K562 (cell line): Measurements from ENCODE around the gene WSCD2. TPM values are rescaled to one million over a fixed set of nuclear protein-coding genes. Genes with fewer than 3 reads are reported as not detected.

Source experiments
- ATF1 ChIP-seq, 2 experiments: fragments of 450-650 bp in 1 of 2; IDR thresholded peaks; 2 replicates each; pipeline ENCODE4 v1.6.1; 2016; ENCODE audit warnings: missing compliant biosample characterization in 1 of 2, missing genetic modification characterization in 1 of 2
- ERF ChIP-seq: fragments of 450-650 bp; formaldehyde crosslinking; IDR thresholded peaks from 2 replicates; pipeline ENCODE4 v1.4.0; 2020; ENCODE audit warnings: mild to moderate bottlenecking, mixed read lengths
- ETV1 ChIP-seq: fragments of 450-650 bp; conservative IDR thresholded peaks from 2 replicates; pipeline ENCODE4 v1.6.1; 2016; ENCODE audit warnings: missing genetic modification characterization, control low read depth, low read depth, missing compliant biosample characterization
- JUND ChIP-seq, 2 experiments: IDR thresholded peaks; 2 replicates in 1 of 2; 3 replicates in 1 of 2; pipeline ENCODE4 v1.6.1; 2011; ENCODE audit warnings: borderline replicate concordance in 2 of 2, low read depth in 2 of 2, low read length in 2 of 2, improper control_type of control experiment in 1 of 2, missing biosample characterization in 1 of 2, missing genetic modification characterization in 1 of 2, missing genetic modification reagents in 1 of 2
- LARP7 ChIP-seq: fragments of 450-650 bp; IDR thresholded peaks from 2 replicates; pipeline ENCODE4 v1.6.1; 2016
- RBBP5 ChIP-seq: fragments of 200-600 bp; sonication (generic); IDR thresholded peaks from 2 replicates; pipeline ENCODE4 v1.6.1; 2012; ENCODE audit warnings: borderline replicate concordance, mild to moderate bottlenecking, low read length, control low read depth, inconsistent platforms; ENCODE audit not compliant: insufficient read depth, poor library complexity, severe bottlenecking
- ZNF263 ChIP-seq: sonication (generic); formaldehyde crosslinking; IDR thresholded peaks from 2 replicates; pipeline ENCODE4 v1.8.0; 2022; ENCODE audit warnings: mild to moderate bottlenecking, missing genetic modification reagents, borderline replicate concordance
- polyA plus RNA-seq, 8 experiments: library from polyadenylated mRNA; depleted of rRNA in 4 of 8; stranded (reverse) in 5 of 8; unstranded in 3 of 8; fragments of >200 nt; fragmentation: Nextera tagmentation in 2 of 8; fragmentation: Illumina TruSeq in 1 of 8; extraction: Ambion mirVana in 2 of 8; extraction: Trizol in 1 of 8; gene quantifications; 2 replicates each; pipeline versions ENCODE4 v1.2.1 to v1.2.3, GENCODE V29; 2011 to 2014; ENCODE audit warnings: inconsistent platforms in 1 of 8, missing spikeins in 1 of 8
- total RNA-seq, 7 experiments: library from RNA; depleted of rRNA in 6 of 7; stranded (reverse); fragments of >200 nt in 6 of 7; fragmentation: Illumina TruSeq in 2 of 7; extraction: Trizol in 2 of 7; gene quantifications; 2 replicates each; pipeline versions ENCODE4 v1.2.1 to v1.2.3, GENCODE V29; 2011 to 2021; ENCODE audit warnings: low replicate concordance in 1 of 7
- TF ChIP-seq, protein P1 (sequence below), 2 experiments: fragments of 450-650 bp; IDR thresholded peaks; 2 replicates each; pipeline ENCODE4 v1.6.1; 2018; ENCODE audit warnings: mild to moderate bottlenecking in 2 of 2, low read depth in 1 of 2; ENCODE audit not compliant: partially characterized antibody in 2 of 2
- TF ChIP-seq, protein P2 (sequence below): fragments of 450-650 bp; IDR thresholded peaks from 2 replicates; pipeline ENCODE4 v1.6.1; 2016; ENCODE audit warnings: low read depth

Gene WSCD2
- total and polyA plus RNA-seq, 9 of the 15 experiments (the other 6 are each of a cell fraction or from before 2014, with no cell fraction given), result 0.72 to 14.1 (median 4.0) TPM

DNA sequence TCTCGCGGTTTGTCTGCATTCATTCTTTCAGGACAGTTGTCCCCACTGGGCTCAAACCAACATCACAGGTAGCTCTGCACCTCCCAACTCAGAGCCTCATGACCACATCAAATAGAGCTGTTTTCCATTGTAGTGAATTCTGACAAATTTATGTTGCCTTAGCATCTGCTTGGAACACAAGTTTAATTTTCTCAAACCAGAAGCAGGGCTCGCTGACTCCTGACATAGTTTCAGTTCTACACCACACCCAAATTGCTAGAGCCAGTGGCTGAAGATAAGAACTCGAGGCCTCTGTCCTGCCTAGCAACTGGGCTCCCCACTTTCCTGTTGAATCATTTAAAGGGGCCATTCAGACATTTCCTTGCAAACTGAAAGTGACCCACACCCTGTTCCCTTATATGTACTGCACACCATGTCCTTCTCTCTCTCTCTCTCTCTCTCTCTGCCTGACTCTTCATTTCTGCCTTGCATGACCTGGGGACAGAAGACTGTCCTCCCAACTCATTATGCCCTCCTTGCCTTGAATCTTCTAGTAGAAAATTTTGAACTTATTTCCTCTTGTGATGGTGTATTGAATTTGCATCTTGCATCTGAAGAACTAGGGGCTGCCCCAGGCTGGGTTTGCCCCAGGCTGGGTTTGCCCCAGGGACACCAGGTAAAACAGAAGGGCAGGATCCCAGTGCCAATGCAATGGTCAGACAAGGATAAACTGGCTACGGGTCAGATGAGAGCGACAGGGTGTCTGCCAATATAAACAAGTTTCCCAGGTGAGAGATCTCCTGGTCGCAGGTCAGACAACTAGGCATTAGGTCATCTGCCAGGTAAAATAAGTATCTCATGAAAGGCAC lies 9.7 kb upstream of the WSCD2 start (continued):
- TF ChIP-seq LARP7, result 0 out of 2 replicates have a peak, but pooled peaks have one; percentile 7
- peak; percentile 21; the same call in 1 of the 2 replicates for TF ChIP-seq ETV1
- TF ChIP-seq RBBP5, result peak; percentile 74
- 0 out of 2 replicates have a peak, but pooled peaks have one; percentile 1 for TF ChIP-seq ERF (CRISPR knock-in tag)
- no peak for TF ChIP-seq ATF1 (CRISPR knock-in tag; IDR thresholded peaks at IDR 0.05)
- peak; percentile 54 for TF ChIP-seq ATF1 (tag; IDR thresholded peaks at IDR 0.05)
- TF ChIP-seq, protein P1, sequence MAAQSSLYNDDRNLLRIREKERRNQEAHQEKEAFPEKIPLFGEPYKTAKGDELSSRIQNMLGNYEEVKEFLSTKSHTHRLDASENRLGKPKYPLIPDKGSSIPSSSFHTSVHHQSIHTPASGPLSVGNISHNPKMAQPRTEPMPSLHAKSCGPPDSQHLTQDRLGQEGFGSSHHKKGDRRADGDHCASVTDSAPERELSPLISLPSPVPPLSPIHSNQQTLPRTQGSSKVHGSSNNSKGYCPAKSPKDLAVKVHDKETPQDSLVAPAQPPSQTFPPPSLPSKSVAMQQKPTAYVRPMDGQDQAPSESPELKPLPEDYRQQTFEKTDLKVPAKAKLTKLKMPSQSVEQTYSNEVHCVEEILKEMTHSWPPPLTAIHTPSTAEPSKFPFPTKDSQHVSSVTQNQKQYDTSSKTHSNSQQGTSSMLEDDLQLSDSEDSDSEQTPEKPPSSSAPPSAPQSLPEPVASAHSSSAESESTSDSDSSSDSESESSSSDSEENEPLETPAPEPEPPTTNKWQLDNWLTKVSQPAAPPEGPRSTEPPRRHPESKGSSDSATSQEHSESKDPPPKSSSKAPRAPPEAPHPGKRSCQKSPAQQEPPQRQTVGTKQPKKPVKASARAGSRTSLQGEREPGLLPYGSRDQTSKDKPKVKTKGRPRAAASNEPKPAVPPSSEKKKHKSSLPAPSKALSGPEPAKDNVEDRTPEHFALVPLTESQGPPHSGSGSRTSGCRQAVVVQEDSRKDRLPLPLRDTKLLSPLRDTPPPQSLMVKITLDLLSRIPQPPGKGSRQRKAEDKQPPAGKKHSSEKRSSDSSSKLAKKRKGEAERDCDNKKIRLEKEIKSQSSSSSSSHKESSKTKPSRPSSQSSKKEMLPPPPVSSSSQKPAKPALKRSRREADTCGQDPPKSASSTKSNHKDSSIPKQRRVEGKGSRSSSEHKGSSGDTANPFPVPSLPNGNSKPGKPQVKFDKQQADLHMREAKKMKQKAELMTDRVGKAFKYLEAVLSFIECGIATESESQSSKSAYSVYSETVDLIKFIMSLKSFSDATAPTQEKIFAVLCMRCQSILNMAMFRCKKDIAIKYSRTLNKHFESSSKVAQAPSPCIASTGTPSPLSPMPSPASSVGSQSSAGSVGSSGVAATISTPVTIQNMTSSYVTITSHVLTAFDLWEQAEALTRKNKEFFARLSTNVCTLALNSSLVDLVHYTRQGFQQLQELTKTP (IDR thresholded peaks at IDR 0.05; ENCODE audit: low read depth in 1 of 2, partially characterized antibody in 2 of 2), result peak in 1 of 2 experiments; percentile 53
- 0 out of 2 replicates have a peak, but pooled peaks have one; percentile 42 for TF ChIP-seq ZNF263
- TF ChIP-seq, protein P2, sequence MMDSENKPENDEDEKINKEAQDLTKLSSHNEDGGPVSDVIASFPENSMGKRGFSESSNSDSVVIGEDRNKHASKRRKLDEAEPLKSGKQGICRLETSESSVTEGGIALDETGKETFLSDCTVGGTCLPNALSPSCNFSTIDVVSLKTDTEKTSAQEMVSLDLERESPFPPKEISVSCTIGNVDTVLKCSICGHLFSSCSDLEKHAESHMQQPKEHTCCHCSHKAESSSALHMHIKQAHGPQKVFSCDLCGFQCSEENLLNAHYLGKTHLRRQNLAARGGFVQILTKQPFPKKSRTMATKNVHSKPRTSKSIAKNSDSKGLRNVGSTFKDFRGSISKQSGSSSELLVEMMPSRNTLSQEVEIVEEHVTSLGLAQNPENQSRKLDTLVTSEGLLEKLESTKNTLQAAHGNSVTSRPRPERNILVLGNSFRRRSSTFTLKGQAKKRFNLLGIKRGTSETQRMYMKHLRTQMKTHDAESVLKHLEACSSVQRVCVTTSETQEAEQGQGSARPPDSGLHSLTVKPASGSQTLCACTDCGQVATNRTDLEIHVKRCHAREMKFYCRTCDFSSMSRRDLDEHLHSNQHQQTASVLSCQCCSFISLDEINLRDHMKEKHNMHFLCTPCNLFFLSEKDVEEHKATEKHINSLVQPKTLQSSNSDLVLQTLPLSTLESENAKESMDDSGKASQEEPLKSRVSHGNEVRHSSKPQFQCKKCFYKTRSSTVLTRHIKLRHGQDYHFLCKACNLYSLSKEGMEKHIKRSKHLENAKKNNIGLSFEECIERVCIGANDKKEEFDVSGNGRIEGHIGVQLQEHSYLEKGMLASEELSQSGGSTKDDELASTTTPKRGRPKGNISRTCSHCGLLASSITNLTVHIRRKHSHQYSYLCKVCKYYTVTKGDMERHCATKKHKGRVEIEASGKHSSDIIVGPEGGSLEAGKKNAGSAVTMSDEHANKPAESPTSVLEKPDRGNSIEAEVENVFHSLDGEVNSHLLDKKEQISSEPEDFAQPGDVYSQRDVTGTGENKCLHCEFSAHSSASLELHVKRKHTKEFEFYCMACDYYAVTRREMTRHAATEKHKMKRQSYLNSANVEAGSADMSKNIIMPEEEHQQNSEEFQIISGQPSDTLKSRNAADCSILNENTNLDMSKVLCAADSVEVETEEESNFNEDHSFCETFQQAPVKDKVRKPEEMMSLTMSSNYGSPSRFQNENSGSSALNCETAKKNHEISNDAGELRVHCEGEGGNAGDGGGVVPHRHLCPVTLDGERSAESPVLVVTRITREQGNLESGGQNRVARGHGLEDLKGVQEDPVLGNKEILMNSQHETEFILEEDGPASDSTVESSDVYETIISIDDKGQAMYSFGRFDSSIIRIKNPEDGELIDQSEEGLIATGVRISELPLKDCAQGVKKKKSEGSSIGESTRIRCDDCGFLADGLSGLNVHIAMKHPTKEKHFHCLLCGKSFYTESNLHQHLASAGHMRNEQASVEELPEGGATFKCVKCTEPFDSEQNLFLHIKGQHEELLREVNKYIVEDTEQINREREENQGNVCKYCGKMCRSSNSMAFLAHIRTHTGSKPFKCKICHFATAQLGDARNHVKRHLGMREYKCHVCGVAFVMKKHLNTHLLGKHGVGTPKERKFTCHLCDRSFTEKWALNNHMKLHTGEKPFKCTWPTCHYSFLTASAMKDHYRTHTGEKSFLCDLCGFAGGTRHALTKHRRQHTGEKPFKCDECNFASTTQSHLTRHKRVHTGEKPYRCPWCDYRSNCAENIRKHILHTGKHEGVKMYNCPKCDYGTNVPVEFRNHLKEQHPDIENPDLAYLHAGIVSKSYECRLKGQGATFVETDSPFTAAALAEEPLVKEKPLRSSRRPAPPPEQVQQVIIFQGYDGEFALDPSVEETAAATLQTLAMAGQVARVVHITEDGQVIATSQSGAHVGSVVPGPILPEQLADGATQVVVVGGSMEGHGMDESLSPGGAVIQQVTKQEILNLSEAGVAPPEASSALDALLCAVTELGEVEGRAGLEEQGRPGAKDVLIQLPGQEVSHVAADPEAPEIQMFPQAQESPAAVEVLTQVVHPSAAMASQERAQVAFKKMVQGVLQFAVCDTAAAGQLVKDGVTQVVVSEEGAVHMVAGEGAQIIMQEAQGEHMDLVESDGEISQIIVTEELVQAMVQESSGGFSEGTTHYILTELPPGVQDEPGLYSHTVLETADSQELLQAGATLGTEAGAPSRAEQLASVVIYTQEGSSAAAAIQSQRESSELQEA, result no peak
- TF ChIP-seq JUND (IDR thresholded peaks at IDR 0.05; ENCODE audit: borderline replicate concordance, low read depth, low read length), result peak; percentile 76
- peak; percentile 80; the same call in 1 of the 3 replicates for TF ChIP-seq JUND (tag; IDR thresholded peaks at IDR 0.05; ENCODE audit: borderline replicate concordance, low read depth, low read length)
